ENCODE results near the gene MANEAL. TPM values are rescaled to one million over a fixed set of nuclear protein-coding genes. Genes with fewer than 3 reads are reported as not detected.

MANEAL gene
- total RNA-seq, 1 experiment from 2014 or later = 31.3 TPM

GRCh38 chr1:37821481-37821880 lies 27.8 kb downstream of the MANEAL start:
- in situ Hi-C loops (cut with HindIII; ENCODE audit: low sequenced_read_pairs) = no loop called here

GRCh38 chr1:37822906-37823815 lies 29.5 kb downstream of the MANEAL start:
- in situ Hi-C loops (cut with HindIII; ENCODE audit: low sequenced_read_pairs) = no loop called here
- DNase-seq (ENCODE audit: low spot score) = no peak

More at GRCh38 chr1:37821481-37821880, 27.8 kb downstream of the MANEAL start:
- no peak for DNase-seq (ENCODE audit: low spot score)

- DNase-seq (ENCODE audit: low spot score) = no peak
- in situ Hi-C loops (cut with HindIII; ENCODE audit: low sequenced_read_pairs) = no loop called here
Observed at GRCh38 chr1:37824001-37824400, 30.4 kb downstream of the MANEAL start.

GRCh38 chr1:37825506-37825905 lies 31.9 kb downstream of the MANEAL start:
- in situ Hi-C loops (cut with HindIII; ENCODE audit: low sequenced_read_pairs) = no loop called here

GRCh38 chr1:37828410-37829074 lies 34.9 kb downstream of the MANEAL start:
- no peak for DNase-seq (ENCODE audit: low spot score)
- in situ Hi-C loops (cut with HindIII; ENCODE audit: low sequenced_read_pairs) = no loop called here

More at GRCh38 chr1:37825506-37825905, 31.9 kb downstream of the MANEAL start:
- DNase-seq (ENCODE audit: low spot score) = no peak

GRCh38 chr1:37831109-37831508 lies 37.5 kb downstream of the MANEAL start:
- DNase-seq (ENCODE audit: low spot score) = no peak
- in situ Hi-C loops (cut with HindIII; ENCODE audit: low sequenced_read_pairs) = no loop called here

GRCh38 chr1:37831809-37832208 lies 38.2 kb downstream of the MANEAL start:
- in situ Hi-C loops (cut with HindIII; ENCODE audit: low sequenced_read_pairs) = no loop called here
- DNase-seq (ENCODE audit: low spot score) = no peak

GRCh38 chr1:37836788-37837187 lies 43.1 kb downstream of the MANEAL start:
- DNase-seq (ENCODE audit: low spot score) = no peak
- in situ Hi-C loops (cut with HindIII; ENCODE audit: low sequenced_read_pairs) = no loop called here

GRCh38 chr1:37839676-37840075 lies 46.0 kb downstream of the MANEAL start:
- in situ Hi-C loops (cut with HindIII; ENCODE audit: low sequenced_read_pairs) = no loop called here
- DNase-seq (ENCODE audit: low spot score) = no peak

GRCh38 chr1:37840711-37841110 lies 47.1 kb downstream of the MANEAL start:
- DNase-seq (ENCODE audit: low spot score) = no peak
- in situ Hi-C loops (cut with HindIII; ENCODE audit: low sequenced_read_pairs) = no loop called here

GRCh38 chr1:37841652-37842051 lies 48.0 kb downstream of the MANEAL start:
- no peak for DNase-seq (ENCODE audit: low spot score)
- in situ Hi-C loops (cut with HindIII; ENCODE audit: low sequenced_read_pairs) = no loop called here

GRCh38 chr1:37844536-37844935 lies 50.9 kb downstream of the MANEAL start:
- DNase-seq (ENCODE audit: low spot score) = no peak
- in situ Hi-C loops (cut with HindIII; ENCODE audit: low sequenced_read_pairs) = no loop called here

GRCh38 chr1:37845049-37845646 lies 51.5 kb downstream of the MANEAL start:
- DNase-seq (ENCODE audit: low spot score) = no peak
- in situ Hi-C loops (cut with HindIII; ENCODE audit: low sequenced_read_pairs) = no loop called here

- in situ Hi-C loops (cut with HindIII; ENCODE audit: low sequenced_read_pairs) = no loop called here
- no peak for DNase-seq (ENCODE audit: low spot score)
Observed at GRCh38 chr1:37845786-37846185, 52.1 kb downstream of the MANEAL start.

- no peak for DNase-seq (ENCODE audit: low spot score)
- in situ Hi-C loops (cut with HindIII; ENCODE audit: low sequenced_read_pairs) = no loop called here
Observed at GRCh38 chr1:37846647-37847339, 53.1 kb downstream of the MANEAL start.

- no peak for DNase-seq (ENCODE audit: low spot score)
- in situ Hi-C loops (cut with HindIII; ENCODE audit: low sequenced_read_pairs) = no loop called here
Observed at GRCh38 chr1:37849480-37849879, 55.8 kb downstream of the MANEAL start.

- in situ Hi-C loops (cut with HindIII; ENCODE audit: low sequenced_read_pairs) = no loop called here
- DNase-seq (ENCODE audit: low spot score) = no peak
Observed at GRCh38 chr1:37850352-37850955, 56.8 kb downstream of the MANEAL start.

Measured in G401 (cell line).